ENCODE data around the gene CEP128.

CEP128 gene

DNA sequence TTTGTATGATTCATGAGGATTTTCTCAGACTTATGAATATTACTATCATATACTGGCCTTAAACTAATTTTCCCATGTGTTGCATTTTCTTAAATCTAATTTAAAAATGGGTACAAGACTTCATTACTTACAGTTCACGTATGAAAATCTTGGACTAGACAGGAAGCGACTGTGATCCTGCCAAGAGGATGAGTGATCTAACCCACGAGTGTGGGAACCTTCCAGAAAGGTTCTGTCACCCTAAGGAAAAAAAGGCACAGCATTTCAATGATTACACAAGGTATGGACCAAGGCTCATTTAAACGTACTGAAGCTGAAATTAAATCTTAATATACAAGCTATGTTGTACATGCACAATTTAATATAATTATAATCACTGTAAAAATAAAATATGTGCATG is 436.8 kb downstream of the CEP128 start:
- DNase-seq (no peak), ATAC-seq (replicated peaks) (no peak)
- H3K4me3 Mint-ChIP-seq = no peak overlapping the region
- no peak overlapping the region for H3K27ac Mint-ChIP-seq
- H3K36me3 Mint-ChIP-seq = peaks cover 3 to 8% of the 10 kb centered on the region in 2 donors
- no peaks in the 10 kb centered on the region for H3K4me1 Mint-ChIP-seq
- H3K9me3 Mint-ChIP-seq = no peaks in the 10 kb centered on the region
- no peaks in the 10 kb centered on the region for H3K27me3 Mint-ChIP-seq

DNA sequence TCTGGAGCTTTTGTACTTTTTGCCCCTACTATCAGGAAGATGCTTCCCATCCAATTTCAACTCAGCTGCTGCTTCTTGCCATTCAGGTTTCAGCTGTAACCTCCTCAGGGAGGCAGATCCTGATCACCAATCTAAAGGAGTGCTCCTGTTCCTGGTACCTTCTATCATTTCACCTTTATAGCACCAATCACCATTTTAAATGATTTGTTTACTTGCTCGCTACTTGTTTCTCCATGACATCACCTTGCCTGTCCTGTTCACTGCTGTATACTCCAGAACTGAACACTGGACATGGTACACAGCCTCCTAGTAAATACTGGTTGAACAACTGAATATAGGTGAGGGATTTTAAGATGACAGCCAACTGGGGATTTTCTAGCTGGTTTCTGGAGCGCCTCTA is 443.0 kb downstream of the CEP128 start:
- H3K4me1 Mint-ChIP-seq = no peaks in the 10 kb centered on the region
- peaks cover 0 to 6% of the 10 kb centered on the region in 2 donors for H3K36me3 Mint-ChIP-seq
- H3K4me3 Mint-ChIP-seq = no peak overlapping the region
- no peak for DNase-seq
- ATAC-seq (replicated peaks) = no peak
- no peaks in the 10 kb centered on the region for H3K27me3 Mint-ChIP-seq
- no peaks in the 10 kb centered on the region for H3K9me3 Mint-ChIP-seq
- H3K27ac Mint-ChIP-seq = no peak overlapping the region

DNA sequence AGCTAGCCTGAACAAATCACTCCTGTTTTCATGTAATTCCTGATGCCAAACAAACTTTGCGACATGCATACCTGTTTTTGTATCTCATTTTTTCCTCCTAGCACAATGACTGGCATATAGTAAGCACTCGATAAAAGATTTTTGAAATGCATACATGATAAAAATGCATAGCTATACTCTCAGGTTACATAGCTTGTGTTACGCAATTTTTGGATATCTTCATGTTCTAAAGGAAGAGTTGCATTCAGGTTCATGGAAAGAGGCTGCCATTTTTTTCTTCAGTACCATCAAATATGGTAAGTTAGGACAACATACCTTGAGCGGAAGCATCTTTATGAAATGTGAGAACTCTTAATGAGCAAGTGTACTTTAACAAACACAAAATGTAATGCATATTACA is 445.4 kb downstream of the CEP128 start:
- H3K27me3 Mint-ChIP-seq = no peaks in the 10 kb centered on the region

DNA sequence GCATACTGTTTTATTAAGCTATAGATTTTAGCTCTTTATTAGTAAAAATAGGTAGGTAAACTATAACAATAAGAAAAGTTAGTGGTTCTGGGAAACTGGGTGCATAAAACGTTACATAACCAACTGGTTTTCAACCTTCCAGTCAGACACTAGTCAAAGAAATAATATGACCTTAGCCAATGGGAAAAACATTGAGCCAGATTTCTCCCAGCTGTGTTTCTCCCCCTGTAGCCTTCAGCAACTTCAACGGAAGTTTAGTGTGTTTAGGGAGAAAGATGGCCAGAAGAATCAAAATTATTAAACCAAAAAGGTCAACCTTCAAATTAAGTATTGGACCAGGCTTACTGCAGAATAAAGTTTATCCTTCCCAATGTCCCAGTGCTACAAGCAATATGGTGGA is 446.8 kb downstream of the CEP128 start:
- Mint-ChIP-seq H3K4me1 (no peaks in the 10 kb centered on the region), H3K36me3 (no peaks in the 10 kb centered on the region), H3K27ac (no peak overlapping the region), H3K4me3 (no peak overlapping the region), H3K9me3 (no peaks in the 10 kb centered on the region), H3K27me3 (no peaks in the 10 kb centered on the region)
- ATAC-seq (replicated peaks) (no peak), DNase-seq (no peak)

More for the DNA sequence above, 445.4 kb downstream of the CEP128 start:
- DNase-seq = no peak
- H3K9me3 Mint-ChIP-seq = no peaks in the 10 kb centered on the region
- no peaks in the 10 kb centered on the region for H3K4me1 Mint-ChIP-seq
- no peak overlapping the region for H3K4me3 Mint-ChIP-seq
- no peak overlapping the region for H3K27ac Mint-ChIP-seq
- ATAC-seq (replicated peaks) = no peak
- peaks cover 0 to 1% of the 10 kb centered on the region in 2 donors for H3K36me3 Mint-ChIP-seq

DNA sequence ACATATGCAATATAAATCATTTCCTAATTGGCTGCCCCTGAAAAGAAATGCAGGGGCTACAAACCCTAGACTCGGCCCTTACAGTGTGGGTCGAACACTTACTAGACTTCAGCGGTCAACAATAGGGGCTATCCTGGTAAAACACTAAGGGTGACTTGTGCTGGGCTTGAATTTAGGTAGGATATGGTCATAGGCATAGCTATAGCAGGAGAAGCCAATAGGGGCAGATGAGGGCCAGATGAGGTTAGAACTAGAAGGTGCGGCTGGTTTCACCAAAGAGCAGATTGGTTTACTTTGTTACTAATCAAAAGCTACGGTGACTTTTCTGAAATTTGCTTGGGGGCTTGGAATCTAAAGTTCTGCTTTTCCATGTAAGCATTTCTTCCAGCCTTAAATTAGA is 447.9 kb downstream of the CEP128 start:
- Mint-ChIP-seq H3K27ac (no peak overlapping the region), H3K27me3 (no peaks in the 10 kb centered on the region), H3K4me3 (no peak overlapping the region), H3K4me1 (no peaks in the 10 kb centered on the region), H3K9me3 (no peaks in the 10 kb centered on the region), H3K36me3 (no peaks in the 10 kb centered on the region)
- DNase-seq = no peak
- ATAC-seq (replicated peaks) = no peak

DNA sequence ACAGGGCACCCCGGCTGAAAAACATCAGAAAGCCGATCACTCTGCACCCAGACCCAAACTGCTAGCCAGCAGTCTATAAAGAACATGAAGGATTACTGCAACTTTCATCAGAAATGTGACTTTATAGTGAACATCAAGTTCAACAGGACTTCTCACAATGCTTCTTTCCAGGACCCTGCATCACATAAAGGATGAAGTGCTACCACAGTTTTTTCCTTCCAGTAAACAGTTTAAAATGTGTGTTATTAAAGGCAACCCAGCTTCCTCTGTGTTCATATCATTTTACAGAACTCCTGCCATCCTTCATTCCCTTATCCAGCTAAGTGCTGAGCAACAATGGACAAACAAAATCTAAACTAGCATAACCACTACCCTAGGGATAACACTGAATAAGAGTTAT is 449.9 kb downstream of the CEP128 start:
- H3K27me3 Mint-ChIP-seq = no peaks in the 10 kb centered on the region
- H3K36me3 Mint-ChIP-seq = peaks cover 0 to 4% of the 10 kb centered on the region in 2 donors
- H3K9me3 Mint-ChIP-seq = no peaks in the 10 kb centered on the region
- H3K27ac Mint-ChIP-seq = no peak overlapping the region
- no peak overlapping the region for H3K4me3 Mint-ChIP-seq
- no peak for ATAC-seq (replicated peaks)
- DNase-seq = no peak
- H3K4me1 Mint-ChIP-seq = no peaks in the 10 kb centered on the region

DNA sequence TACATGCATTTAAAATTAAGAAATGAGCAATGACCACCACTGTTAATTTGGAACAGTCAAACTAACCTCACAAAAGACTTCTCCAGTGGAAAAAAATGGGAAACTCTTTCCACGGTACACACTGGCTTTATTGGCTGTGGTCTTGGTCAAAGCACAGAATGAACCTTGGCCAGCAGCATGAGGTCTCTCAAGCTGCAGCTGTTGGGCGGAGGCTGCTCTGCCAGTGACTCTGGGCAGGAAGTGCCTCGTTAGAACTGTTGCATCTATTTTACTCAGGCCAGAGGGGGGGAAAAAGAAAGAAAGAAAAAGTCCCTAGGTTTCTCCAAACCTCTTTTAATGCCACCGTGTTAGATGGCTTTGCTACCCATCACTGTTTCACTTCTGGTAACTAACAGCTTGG is 450.4 kb downstream of the CEP128 start:
- Mint-ChIP-seq H3K27ac (peak overlapping the region; percentile 20), H3K27me3 (no peaks in the 10 kb centered on the region), H3K9me3 (no peaks in the 10 kb centered on the region), H3K4me3 (no peak overlapping the region), H3K36me3 (peaks cover 0 to 4% of the 10 kb centered on the region in 2 donors), H3K4me1 (no peaks in the 10 kb centered on the region)
- DNase-seq (no peak), ATAC-seq (replicated peaks) (peak; percentile 57 to 60)

DNA sequence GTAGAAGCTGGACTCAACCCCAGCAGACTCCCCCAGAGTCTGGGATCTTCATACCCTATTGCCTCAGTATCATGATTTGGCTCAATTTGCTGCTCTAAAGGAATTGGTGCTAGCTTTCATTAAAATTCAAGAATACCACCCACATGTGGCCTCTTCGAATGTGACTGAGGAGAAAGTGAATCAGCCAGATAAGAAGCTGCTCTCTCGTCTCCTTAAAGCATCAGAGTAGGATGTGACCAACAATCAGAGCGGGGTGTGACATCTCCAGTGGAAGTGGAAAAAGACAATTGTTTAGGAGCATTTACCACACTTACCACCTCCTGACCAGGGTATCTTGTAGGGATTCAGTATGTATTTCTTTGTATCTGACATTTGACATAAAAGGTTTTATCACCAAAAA is 452.0 kb downstream of the CEP128 start:
- H3K27me3 Mint-ChIP-seq = no peaks in the 10 kb centered on the region
- no peaks in the 10 kb centered on the region for H3K4me1 Mint-ChIP-seq
- no peaks in the 10 kb centered on the region for H3K9me3 Mint-ChIP-seq
- ATAC-seq (replicated peaks) (no peak), DNase-seq (no peak)
- peaks cover 0 to 7% of the 10 kb centered on the region in 2 donors for H3K36me3 Mint-ChIP-seq
- no peak overlapping the region for H3K27ac Mint-ChIP-seq
- H3K4me3 Mint-ChIP-seq = no peak overlapping the region

DNA sequence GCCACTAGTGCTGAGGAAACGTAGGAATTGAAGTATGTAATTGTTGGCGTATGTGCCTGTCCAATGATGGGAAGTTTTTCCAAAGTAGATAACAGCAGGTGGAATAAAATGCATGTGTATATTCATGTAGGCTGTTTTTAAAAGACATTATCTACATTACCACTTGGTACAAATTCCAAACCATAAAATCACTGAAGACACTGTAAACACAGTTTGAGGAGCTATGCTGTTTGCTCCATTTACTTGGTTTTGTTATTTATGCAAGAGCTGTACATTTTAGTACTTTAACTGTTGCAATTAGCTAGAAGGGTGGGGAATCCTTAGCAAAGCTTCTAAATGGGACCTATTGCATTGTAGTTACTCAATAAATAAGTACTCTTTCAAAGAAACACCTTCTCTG is 455.8 kb downstream of the CEP128 start:
- Mint-ChIP-seq H3K4me3 (no peak overlapping the region), H3K27me3 (no peaks in the 10 kb centered on the region), H3K27ac (no peak overlapping the region), H3K36me3 (peaks cover 0 to 7% of the 10 kb centered on the region in 2 donors), H3K4me1 (no peaks in the 10 kb centered on the region), H3K9me3 (no peaks in the 10 kb centered on the region)
- DNase-seq = no peak
- ATAC-seq (replicated peaks) = no peak

DNA sequence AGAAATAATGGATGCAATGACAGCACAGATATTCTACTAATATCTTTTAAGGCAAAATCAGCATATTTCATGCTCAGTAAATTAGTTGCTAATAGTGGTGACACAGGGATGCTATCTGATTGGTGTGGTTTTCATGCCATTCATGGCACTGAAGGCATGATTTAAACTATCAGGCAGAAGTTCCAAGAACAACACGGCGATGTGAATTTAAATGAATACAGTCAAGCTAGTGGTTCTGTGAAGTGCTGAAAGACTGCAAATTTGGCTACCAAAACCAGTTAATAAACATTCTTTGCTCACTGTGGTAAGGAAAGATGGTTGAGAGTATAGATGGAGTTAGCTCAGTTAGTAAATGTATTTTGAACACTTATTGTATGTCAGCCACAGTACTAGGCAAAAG is 458.2 kb downstream of the CEP128 start:
- DNase-seq (no peak), ATAC-seq (replicated peaks) (no peak)
- H3K36me3 Mint-ChIP-seq = peaks cover 0 to 7% of the 10 kb centered on the region in 2 donors
- H3K9me3 Mint-ChIP-seq = no peaks in the 10 kb centered on the region
- H3K27me3 Mint-ChIP-seq = no peaks in the 10 kb centered on the region
- no peak overlapping the region for H3K4me3 Mint-ChIP-seq
- H3K27ac Mint-ChIP-seq = no peak overlapping the region
- no peaks in the 10 kb centered on the region for H3K4me1 Mint-ChIP-seq

DNA sequence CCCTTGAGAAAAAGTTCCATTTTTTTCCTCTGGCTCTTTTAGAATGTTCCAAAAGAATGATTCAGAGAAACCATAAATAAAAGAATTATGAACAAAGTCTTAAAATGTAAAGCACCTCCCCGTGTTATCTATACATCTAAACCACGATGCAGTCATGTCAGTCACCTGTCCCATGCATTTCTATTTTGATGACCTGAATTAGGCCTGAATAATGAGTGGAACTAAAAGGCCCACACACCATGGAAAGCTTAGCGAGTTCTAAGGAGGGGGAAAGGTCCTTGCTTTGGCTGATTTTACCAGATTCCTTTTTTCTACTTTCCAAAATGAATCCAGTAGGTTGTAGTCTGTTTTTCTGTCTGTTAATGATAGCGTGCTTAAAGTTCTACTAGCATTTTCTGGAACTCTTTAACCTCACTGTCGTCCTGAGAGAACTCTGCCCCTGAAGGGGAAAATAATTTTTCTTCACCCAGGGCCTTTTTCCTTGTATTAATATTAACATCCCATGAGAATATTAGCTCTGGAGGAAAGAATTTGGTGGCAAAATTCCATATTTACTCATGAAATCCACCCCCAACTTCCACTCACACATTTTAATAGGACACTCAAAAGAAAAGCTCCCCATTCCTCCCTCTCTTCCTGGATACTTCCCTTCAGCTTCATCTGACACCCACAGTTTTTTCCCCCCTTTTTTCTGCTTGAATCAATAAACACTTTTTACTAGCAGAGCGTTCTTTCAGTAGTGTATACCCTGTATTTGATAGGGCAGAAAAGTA is 464.0 kb downstream of the CEP128 start:
- Mint-ChIP-seq H3K27ac (no peak overlapping the region), H3K27me3 (no peaks in the 10 kb centered on the region), H3K4me1 (no peaks in the 10 kb centered on the region), H3K36me3 (peaks cover 0 to 6% of the 10 kb centered on the region in 2 donors), H3K4me3 (no peak overlapping the region), H3K9me3 (peaks cover 14 to 21% of the 10 kb centered on the region in 2 donors)
- ATAC-seq (replicated peaks) (no peak), DNase-seq (no peak)

DNA sequence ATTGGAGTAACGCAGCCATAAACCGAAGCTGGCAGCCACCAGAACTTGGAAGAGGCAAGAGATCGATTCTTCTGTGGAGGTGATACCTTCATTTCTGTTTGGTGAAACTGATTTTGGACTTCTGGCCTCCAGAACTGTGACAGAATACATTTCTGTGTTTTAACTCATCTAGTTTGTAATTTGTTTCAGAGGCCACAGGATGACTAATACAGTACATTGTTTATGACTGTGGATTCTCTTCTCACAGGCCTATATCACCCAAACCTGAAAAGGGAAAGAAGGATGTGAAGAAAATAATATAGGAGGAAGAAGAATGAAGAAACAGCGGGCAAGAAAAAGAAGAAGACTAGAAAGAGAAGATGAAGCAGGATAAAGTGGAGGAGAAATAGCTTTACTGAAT is 466.5 kb downstream of the CEP128 start:
- Mint-ChIP-seq H3K27ac (no peak overlapping the region), H3K27me3 (no peaks in the 10 kb centered on the region), H3K4me3 (no peak overlapping the region), H3K9me3 (peaks cover 19 to 28% of the 10 kb centered on the region in 2 donors), H3K36me3 (peaks cover 0 to 6% of the 10 kb centered on the region in 2 donors), H3K4me1 (no peaks in the 10 kb centered on the region)
- DNase-seq (no peak), ATAC-seq (replicated peaks) (no peak)

DNA sequence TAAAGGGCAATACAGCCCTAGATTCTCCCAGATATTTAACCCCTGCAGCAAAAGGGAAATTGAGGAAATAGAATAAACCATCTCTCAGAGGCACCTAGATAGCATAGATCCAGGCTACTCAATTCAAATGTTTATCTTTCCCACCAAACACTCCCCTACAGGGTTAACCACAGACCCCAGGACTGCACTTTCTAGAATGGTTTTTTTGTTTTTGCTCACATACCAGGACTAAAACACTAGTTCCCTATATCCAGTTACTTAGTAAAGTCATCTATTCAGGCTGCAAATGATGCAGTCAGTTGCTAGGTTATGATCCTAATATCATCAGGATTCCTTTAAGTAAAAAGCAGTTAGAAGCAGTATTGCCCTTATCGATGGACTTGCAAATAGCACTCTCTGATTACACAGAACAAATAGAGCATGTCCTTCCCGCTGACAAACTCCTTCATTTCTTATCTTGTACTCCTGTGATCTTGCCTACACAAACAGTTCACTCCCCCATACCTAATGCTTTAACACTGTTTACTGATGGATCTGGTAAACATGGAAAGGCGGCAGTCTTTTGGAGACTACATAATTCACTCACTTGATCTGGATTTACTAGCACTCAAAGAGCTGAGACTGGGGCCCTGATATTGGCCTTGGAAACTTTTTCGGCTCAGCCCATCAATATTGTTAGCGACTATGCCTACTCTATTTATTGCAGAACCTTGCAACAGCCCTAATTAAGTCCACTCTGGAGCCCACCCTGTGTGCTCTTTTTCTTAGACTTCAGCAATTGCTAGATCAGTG is 473.0 kb downstream of the CEP128 start:
- no peaks in the 10 kb centered on the region for H3K36me3 Mint-ChIP-seq
- H3K27ac Mint-ChIP-seq = no peak overlapping the region
- no peaks in the 10 kb centered on the region for H3K27me3 Mint-ChIP-seq
- H3K4me3 Mint-ChIP-seq = no peak overlapping the region
- DNase-seq (no peak), ATAC-seq (replicated peaks) (no peak)
- no peaks in the 10 kb centered on the region for H3K4me1 Mint-ChIP-seq
- peaks cover 12 to 15% of the 10 kb centered on the region in 2 donors for H3K9me3 Mint-ChIP-seq

DNA sequence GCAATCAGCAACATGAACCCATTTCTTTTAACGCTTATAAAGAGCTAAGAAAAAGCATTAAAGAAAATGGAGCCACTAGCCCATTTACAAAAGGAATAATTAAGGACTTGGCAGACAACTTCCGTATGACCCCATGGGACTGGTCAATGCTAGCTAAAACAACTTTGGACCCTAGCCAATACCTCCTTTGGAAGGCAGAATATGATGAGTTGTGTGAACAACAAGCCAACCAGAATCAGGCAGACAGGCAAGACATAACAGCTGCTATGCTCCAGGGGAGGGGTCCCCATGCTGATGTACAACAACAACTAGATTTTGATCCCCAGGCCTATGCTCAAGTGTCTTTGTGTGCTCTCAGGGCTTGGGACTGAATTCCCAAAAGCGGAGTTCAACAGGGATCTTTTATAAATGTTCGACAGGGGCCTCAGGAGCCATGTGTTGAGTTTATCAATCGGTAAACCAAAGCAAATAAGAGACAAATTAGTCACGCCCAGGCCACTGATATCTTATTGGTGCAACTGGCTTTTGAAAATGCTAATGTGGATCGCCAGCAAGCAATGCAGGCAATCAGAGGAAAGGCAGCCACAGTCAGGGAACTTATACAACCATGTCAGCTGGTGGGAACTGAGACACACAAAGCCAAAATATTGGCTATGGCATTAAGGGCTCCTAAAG is 475.9 kb downstream of the CEP128 start:
- no peak overlapping the region for H3K27ac Mint-ChIP-seq

More for the DNA sequence above, 475.9 kb downstream of the CEP128 start:
- Mint-ChIP-seq H3K27me3 (no peaks in the 10 kb centered on the region), H3K9me3 (peaks cover 0 to 7% of the 10 kb centered on the region in 2 donors), H3K4me1 (no peaks in the 10 kb centered on the region), H3K4me3 (no peak overlapping the region), H3K36me3 (no peaks in the 10 kb centered on the region)
- DNase-seq (no peak), ATAC-seq (replicated peaks) (no peak)
